ENCODE data around the gene CELA2B. TPM values are rescaled to one million over a fixed set of nuclear protein-coding genes. Genes with fewer than 3 reads are reported as not detected.

Gene CELA2B
- total and polyA plus RNA-seq, 10 of the 15 experiments (the other 5 are each of a cell fraction or from before 2014, with no cell fraction given) = not detected

GRCh38 chr1:15524283-15525049, 48.6 kb downstream of the CELA2B start (continued):
- TF ChIP-seq SRF (IDR thresholded peaks at IDR 0.05; ENCODE audit: low read depth in 2 of 2, low read length in 2 of 2) = no peak
- TF ChIP-seq KDM1A (IDR thresholded peaks at IDR 0.05; ENCODE audit: borderline replicate concordance) = no peak
- no peak for TF ChIP-seq ZNF687 (IDR thresholded peaks at IDR 0.05)
- no peak for TF ChIP-seq BMI1 (IDR thresholded peaks at IDR 0.05; ENCODE audit: borderline replicate concordance)
- TF ChIP-seq MXI1 (IDR thresholded peaks at IDR 0.05; ENCODE audit: low read depth, low read length) = no peak; the same call in none of the 2 replicates
- TF ChIP-seq GATAD2B (conservative IDR thresholded peaks at IDR 0.05; ENCODE audit: low read depth) = no peak
- TF ChIP-seq MEF2A (IDR thresholded peaks at IDR 0.05; ENCODE audit: insufficient read depth, low read depth, low read length) = no peak
- peak; percentile 53; the same call in 1 of the 2 replicates for TF ChIP-seq TARDBP (IDR thresholded peaks at IDR 0.05; ENCODE audit: borderline replicate concordance)
- peak; percentile 53 for TF ChIP-seq NBN (IDR thresholded peaks at IDR 0.05)
- TF ChIP-seq ATF3 (IDR thresholded peaks at IDR 0.05; ENCODE audit: borderline replicate concordance, extremely low read depth, low read depth, low read length) = no peak
- no peak for TF ChIP-seq E2F8 (IDR thresholded peaks at IDR 0.05; ENCODE audit: low read depth, partially characterized antibody)
- no peak for TF ChIP-seq FOXK2 (IDR thresholded peaks at IDR 0.05)
- TF ChIP-seq CTCF (IDR thresholded peaks at IDR 0.05 in 2 of 3, conservative IDR thresholded peaks at IDR 0.05 in 1 of 3; ENCODE audit: control insufficient read depth in 2 of 3, extremely low read depth in 1 of 3, insufficient read depth in 1 of 3, low read depth in 3 of 3, low read length in 3 of 3) = no peak
- no peak for TF ChIP-seq REST (IDR thresholded peaks at IDR 0.05; ENCODE audit: low read depth, low read length)

All from GM12878 (cell line).